ENCODE measurements around the gene RNF144B. TPM values are rescaled to one million over a fixed set of nuclear protein-coding genes. Genes with fewer than 3 reads are reported as not detected.

The RNF144B gene
- total and polyA plus RNA-seq, 2 of the 8 experiments (the other 6 are each of a cell fraction or from before 2014, with no cell fraction given): 1.8 to 11.2 TPM

- no peak overlapping the region for H4K8ac ChIP-seq (ENCODE audit: extremely low read depth, insufficient read depth, low read length)
- H4K20me1 ChIP-seq (replicated peaks in 1 of 2; ENCODE audit: control insufficient read depth in 1 of 2, insufficient read depth in 2 of 2, low read length in 2 of 2): no peaks in the 10 kb centered on the region
- no peaks in the 10 kb centered on the region for H3K36me3 ChIP-seq (ENCODE audit: control insufficient read depth in 2 of 4, insufficient read depth in 4 of 4, low read length in 3 of 4)
- TF ChIP-seq CHD2 (IDR thresholded peaks at IDR 0.05; ENCODE audit: low read length) (no peak), GTF2F1 (IDR thresholded peaks at IDR 0.05; ENCODE audit: borderline replicate concordance, low read depth, low read length) (no peak), CREB1 (IDR thresholded peaks at IDR 0.05) (no peak), FOSL1 (IDR thresholded peaks at IDR 0.05; ENCODE audit: insufficient read depth, low read depth, low read length) (no peak), EP300 (IDR thresholded peaks at IDR 0.05; ENCODE audit: borderline replicate concordance in 1 of 2, low read depth in 2 of 2, low read length in 2 of 2) (no peak), GABPA (IDR thresholded peaks at IDR 0.05; ENCODE audit: borderline replicate concordance, insufficient read depth, low read length) (no peak), SP4 (IDR thresholded peaks at IDR 0.05; ENCODE audit: low read length) (no peak), KDM1A (IDR thresholded peaks at IDR 0.05; ENCODE audit: borderline replicate concordance, low read length) (no peak), USF2 (IDR thresholded peaks at IDR 0.05; ENCODE audit: low read length) (no peak)
- no peak overlapping the region for H3K4me3 ChIP-seq (ENCODE audit: extremely low read depth in 1 of 4, insufficient read depth in 2 of 4, low read depth in 3 of 4, low read length in 4 of 4)
- H3K79me1 ChIP-seq (ENCODE audit: low read depth, low read length): no peaks in the 10 kb centered on the region
- no peak overlapping the region for H2BK20ac ChIP-seq (ENCODE audit: low read length)
- no peaks in the 10 kb centered on the region for H3K9me3 ChIP-seq (ENCODE audit: insufficient read depth in 2 of 2, low read depth in 1 of 2, low read length in 1 of 2)
- no peaks in the 10 kb centered on the region for H3K23me2 ChIP-seq (ENCODE audit: low read depth, low read length)
- FAIRE-seq (no peak), DNase-seq (ENCODE audit: low read depth in 1 of 2, low spot score in 2 of 2) (no peak)
- no peak overlapping the region for H3K18ac ChIP-seq (ENCODE audit: extremely low read depth, low read length)
- CTCF ChIA-PET (ENCODE audit: partially characterized antibody): interaction anchor here (0.9 to 1.5 kb wide), 3 partner anchors 11 to 63 kb away, joined by 3 to 5 read pairs (median 4); no protein-coding TSS in a partner anchor
- no peak overlapping the region for H2BK120ac ChIP-seq (replicated peaks; ENCODE audit: low read depth, low read length)
- 55% methylated on average over 3 of the region's 3 CpGs; no CpG with 5 or more reads in 1 of the 2 experiments for WGBS, 2 experiments (ENCODE audit: extremely low coverage in 1 of 2, insufficient coverage in 1 of 2, insufficient read length in 1 of 2, insufficient replicate concordance in 2 of 2, low coverage in 1 of 2, low lambda C conversion rate in 2 of 2, missing lambda C conversion rate in 1 of 2)
- no peak overlapping the region for H3K9ac ChIP-seq (replicated peaks in 1 of 4; ENCODE audit: extremely low read depth in 1 of 4, low read depth in 3 of 4, low read length in 3 of 4)
- H4K91ac ChIP-seq (replicated peaks; ENCODE audit: insufficient read length, low read length): no peak overlapping the region
- no peak overlapping the region for H4K5ac ChIP-seq (ENCODE audit: insufficient read length, low read depth, low read length)
- no peaks in the 10 kb centered on the region for H3K4me1 ChIP-seq (replicated peaks in 1 of 4; ENCODE audit: control insufficient read depth in 3 of 4, insufficient read depth in 4 of 4, low read length in 3 of 4)
- H3K14ac ChIP-seq (ENCODE audit: insufficient read length): no peak overlapping the region
- no peak overlapping the region for H3K4me2 ChIP-seq (ENCODE audit: insufficient read depth in 1 of 2, low read depth in 2 of 2, low read length in 2 of 2)
- no peak overlapping the region for H2BK15ac ChIP-seq (ENCODE audit: low read length)
- H2AK5ac ChIP-seq (ENCODE audit: low read depth, low read length): no peak overlapping the region
- H3K27ac ChIP-seq (ENCODE audit: low read depth, low read length): no peak overlapping the region
- POLR2A ChIA-PET (ENCODE audit: partially characterized antibody): no interaction called here
- no peak overlapping the region for H2BK5ac ChIP-seq (ENCODE audit: low read depth, low read length)
- no peaks in the 10 kb centered on the region for H3K27me3 ChIP-seq (replicated peaks in 1 of 4; ENCODE audit: control insufficient read depth in 3 of 4, extremely low read depth in 1 of 4, insufficient read depth in 3 of 4, low read length in 3 of 4)
- H3K23ac ChIP-seq (ENCODE audit: insufficient read length): no peak overlapping the region
- no peak overlapping the region for H2BK12ac ChIP-seq (ENCODE audit: low read depth, low read length)
- H3K79me2 ChIP-seq (ENCODE audit: control insufficient read depth in 1 of 2, insufficient read depth in 2 of 2, low read length in 2 of 2): no peaks in the 10 kb centered on the region
- H3K56ac ChIP-seq (replicated peaks; ENCODE audit: insufficient read length, low read depth, low read length): no peak overlapping the region
- no peak overlapping the region for H3K4ac ChIP-seq (replicated peaks; ENCODE audit: insufficient read length, low read depth, low read length)
- no peak overlapping the region for H2AFZ ChIP-seq (ENCODE audit: low read length)
Observed at GRCh38 chr6:18441251-18441979, 54.3 kb downstream of the RNF144B start.

Measured in H1 (cell line).